Activated CD8-positive, alpha-beta memory T cell treated with anti-CD3 and anti-CD28 coated beads for 48 hours (primary cell): Measurements from ENCODE around the gene PRR5L.

ENCODE experiments used
- DNase-seq, 3 experiments: peaks; one replicate each; pipeline ENCODE4 v3.0.0-alpha.2; 2020; ENCODE audit warnings: low read depth in 2 of 3, low spot score in 2 of 3

Gene PRR5L

DNA sequence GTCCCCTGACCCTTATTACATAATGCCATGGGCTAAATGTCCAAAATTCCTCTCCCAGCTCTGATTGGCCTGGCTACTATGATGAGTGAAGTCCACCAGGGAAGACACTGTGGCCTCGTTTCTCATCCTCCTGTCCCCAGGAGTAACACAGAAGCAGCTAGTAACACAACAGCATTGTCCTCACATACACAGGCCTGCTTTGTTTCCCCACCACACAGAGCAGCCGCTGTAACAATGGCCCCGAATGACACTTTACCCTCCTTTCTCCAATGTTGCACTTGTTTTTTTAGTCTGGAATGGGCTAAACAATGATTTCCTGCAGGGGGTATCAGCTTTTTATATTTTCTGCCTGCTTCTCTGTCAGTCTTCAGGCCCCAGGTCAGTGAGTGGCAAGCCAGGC lies at the start of gene PRR5L:
Gene PRR5L, plus strand, starts transcription at position 363 of the 400 bp plus-strand sequence. CDS start 104,834 bp downstream, outside the sequence.
- no peak for DNase-seq

- no peak for DNase-seq
Measured at GRCh38 chr11:36247493-36247892, 48.6 kb upstream of the PRR5L start.

DNA sequence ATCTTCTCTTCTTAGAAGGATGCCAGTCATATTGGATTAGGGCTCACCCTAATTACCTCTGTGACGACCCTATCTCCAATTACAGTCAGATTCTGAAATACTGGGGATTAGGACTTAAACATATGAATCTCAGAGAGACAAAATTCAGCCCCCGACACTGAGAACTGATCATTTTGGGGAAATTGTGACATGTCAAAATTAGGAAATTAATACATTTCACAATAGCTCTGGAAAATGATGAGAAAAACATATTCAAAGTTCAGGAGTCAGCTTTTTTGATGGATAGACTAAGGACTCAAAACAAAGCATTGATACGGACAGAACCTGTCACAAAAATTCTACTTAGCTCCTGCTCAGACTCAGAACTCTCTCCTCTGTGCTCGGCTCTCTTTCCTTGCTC lies 47.7 kb upstream of the PRR5L start:
- DNase-seq, result no peak

- DNase-seq, result no peak
Measured at GRCh38 chr11:36249246-36249645, 46.8 kb upstream of the PRR5L start.

- no peak for DNase-seq
Measured at GRCh38 chr11:36251823-36252222, 44.3 kb upstream of the PRR5L start.

- DNase-seq, result no peak
Measured at GRCh38 chr11:36253238-36253637, 42.9 kb upstream of the PRR5L start.

DNA sequence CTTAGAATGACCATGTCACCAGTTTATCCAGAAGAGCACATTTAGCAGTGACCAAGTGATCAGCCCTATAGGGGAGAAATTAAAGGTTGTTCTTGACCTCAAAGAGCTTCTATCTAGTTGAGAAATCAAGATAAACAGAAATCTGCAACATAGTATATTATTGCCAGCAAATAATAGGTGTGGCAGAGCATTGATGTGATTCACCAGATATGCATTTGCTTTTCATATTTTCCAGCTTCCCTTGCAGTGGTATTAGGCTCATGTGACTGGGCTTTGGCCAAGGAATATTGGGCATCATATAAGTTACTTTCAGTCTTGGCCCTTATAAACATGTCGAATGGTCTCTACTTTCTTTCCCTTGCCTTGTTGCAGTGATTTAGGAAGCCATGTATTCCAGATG lies 41.4 kb upstream of the PRR5L start:
- no peak for DNase-seq

DNA sequence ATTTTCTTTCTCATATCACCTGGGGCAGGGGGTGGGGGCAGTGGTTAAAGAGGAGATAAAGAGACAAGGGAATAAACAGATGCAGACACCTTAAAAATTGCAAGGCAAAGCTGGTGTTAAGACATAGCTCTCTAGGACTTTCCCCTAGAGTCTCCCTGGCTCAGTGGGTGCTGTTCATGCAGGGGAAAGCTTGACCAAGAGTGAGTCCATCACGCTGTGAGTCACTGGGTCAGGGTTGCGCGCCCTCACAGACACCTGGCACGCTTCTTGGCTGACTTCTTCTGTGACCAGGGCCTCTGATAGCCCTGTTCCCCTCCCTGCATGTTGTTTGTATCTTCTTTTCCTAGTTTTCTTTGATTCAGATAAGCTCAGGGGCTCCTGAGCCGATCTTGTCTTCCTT lies 38.7 kb upstream of the PRR5L start:
- no peak for DNase-seq

GRCh38 chr11:36258730-36259360 lies 37.2 kb upstream of the PRR5L start:
- DNase-seq, result peak in 2 of 3 experiments; percentile 4

GRCh38 chr11:36261094-36261493 lies 35.0 kb upstream of the PRR5L start:
- DNase-seq, result no peak

GRCh38 chr11:36264011-36264972 lies 31.8 kb upstream of the PRR5L start:
- DNase-seq, result no peak

- DNase-seq, result no peak
Measured at GRCh38 chr11:36264973-36265344, 31.1 kb upstream of the PRR5L start.

DNA sequence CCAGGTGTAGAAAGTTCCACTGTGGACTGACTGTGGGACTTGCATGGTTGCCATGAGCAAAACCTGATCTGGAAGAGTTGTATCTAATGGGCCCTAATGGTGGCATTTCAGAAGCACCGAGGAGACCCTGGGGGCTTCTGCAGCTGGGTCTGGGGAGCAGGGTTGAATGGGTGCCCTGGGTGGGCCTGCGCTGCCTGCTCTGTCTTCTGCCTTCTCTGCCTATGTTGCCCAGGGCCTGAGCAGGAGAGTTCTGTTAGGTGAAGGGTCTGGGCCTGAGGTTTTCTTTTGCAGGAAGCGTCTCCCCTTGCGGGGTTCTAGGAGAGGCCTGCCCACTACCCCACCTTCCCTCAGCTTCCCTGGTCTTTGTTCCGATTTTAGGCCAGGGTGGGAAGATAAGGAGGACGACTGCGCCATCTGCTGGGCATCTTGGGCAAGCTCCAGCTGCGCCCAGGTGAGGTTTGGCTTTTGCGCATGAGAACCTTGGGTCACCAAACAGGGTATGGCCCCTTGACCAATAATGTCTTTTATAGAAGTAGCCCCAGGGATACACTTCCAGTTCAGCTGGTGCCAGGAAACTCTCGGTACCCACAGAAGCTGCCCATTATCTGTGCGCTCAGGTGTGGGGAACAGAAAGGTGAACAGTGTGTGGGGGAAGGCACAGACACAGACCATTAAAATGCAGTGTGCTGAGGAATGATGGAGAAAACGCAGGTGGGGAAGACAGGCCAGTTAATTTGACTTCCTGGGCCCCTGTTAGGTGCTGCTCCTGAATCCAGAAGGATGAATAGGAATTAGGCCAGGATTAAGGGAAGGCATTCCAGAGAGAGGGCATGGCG lies 30.1 kb upstream of the PRR5L start:
- peak; percentile 19 to 53 (median 30) for DNase-seq

DNA sequence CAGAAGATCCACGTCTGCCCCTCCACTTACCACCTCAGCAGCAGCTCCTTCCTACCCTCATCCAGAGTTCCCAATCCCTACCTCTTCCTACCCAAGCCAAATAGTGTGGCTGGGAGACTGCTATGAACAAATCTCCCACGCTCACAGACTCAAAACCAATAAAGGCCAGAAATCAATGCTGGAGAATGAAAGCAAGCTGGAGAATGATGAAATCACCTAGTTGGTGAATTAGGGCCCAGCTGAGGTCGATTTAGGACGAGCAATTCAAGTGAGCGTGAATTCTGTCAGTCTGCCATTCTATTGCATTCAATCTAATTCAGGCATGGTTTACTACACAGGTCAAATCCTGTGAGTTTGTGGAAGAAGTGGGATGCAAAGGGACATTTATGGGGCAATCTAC lies 29.3 kb upstream of the PRR5L start:
- no peak for DNase-seq

- no peak for DNase-seq
Measured at GRCh38 chr11:36268337-36268985, 27.6 kb upstream of the PRR5L start.

DNA sequence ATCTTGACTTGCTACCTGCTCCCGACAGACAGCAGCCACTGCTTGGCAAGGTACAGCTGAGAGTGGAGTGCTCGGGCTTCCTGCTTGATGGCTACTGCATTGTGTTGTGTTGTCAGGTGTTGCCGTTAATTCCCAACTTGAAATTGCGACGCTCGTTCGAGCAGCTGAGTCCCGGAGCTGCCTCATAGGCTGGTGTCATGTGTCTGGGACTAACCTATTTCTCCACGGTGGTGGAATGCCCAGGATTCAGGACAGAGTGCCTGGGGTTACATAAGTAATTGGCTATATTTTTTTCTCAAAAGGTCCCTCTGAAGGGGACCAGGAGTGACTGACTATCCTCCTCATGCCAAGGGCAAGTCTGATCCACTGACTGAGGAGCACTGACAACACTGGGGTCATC lies 25.4 kb upstream of the PRR5L start:
- DNase-seq, result no peak

GRCh38 chr11:36271794-36272407 lies 24.2 kb upstream of the PRR5L start:
- DNase-seq, result no peak

DNA sequence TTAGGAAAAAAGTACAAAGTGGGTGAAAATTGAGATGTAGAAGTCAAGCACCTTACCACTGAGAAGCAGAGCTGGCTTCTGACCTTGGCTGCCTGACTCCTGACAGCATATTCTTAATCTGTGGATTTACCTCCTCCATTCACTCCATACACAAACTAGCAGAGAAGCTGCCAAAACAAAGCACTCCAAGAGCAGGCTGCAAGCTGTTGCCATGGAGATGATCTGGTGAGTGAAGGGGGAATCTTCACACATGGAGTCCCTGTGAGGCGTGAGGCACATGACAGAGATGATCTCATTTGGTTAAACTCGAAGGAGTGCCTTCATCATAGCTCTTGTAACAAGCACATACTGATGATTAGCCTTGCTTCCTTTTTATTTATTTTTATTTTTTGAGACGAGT lies 23.0 kb upstream of the PRR5L start:
- DNase-seq, result no peak

DNA sequence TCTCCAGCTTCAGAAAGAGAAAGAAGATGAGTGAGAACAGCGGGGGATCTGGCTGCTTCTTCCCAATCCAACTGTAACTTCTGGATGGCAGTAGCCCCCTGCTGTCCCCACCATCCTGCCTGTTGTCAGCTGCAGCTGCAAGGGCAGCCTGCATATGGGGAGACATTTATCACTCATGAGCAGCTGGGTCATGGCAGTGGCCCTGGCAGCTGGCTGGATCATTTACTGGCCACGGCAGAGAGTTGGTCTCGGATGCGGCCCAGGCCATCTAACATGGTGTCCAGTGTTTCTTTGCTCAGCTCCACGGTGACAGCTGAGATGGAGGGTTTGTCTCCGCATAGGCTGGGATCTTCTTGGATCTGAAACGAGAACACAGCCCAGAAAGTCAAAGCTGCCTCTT lies 21.7 kb upstream of the PRR5L start:
- DNase-seq, result no peak

DNA sequence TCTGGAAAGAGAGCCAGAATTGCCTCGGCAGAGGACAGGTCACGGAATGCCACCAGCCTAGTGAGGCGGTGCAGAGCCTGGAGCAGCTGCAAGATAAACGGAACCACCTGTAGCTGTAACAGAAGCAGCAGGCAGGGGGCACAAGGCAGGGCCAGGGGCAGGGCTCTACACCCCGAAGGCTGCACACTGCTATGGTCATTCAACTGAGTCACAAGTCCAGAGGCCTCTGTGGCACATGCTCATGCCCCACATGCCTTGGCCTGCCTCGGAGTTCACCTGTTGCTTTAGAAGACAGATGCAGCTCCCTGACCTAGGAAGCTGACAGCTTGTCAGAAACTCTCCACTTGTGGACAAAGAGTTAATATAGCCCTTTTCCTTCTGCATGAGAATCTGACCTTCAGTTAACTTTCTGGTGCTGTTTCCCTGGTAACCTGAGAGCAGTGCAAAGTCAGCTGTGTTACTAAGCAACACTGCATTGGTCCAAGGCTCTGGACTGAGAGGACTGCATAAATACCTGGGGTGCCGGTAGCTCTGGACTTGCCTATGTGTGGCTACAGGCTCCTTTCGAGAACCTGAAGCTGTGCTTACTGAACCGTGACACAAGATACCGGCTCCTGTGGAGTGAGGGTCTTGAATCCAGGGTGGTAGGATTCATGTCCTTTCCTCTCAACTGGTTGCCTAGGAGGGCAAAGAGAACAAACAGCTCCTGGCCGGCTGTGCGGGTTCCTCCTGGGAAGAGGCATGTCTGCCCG lies 17.4 kb upstream of the PRR5L start:
- DNase-seq, result no peak
